SKM-1 (cell line): ENCODE results near the gene KRTAP12-2.
"Not testable (repeated sequence)": the region's sequence is repeated elsewhere in the genome, so short reads cannot be mapped to it uniquely, and the experiment has no call there.

Source experiments
- DNase-seq: peaks from one replicate; lab custom pipeline; 2025; ENCODE audit not compliant: unreplicated experiment; lab: John Stamatoyannopoulos, UW

The KRTAP12-2 gene

GRCh38 chr21:44686000-44686781, 19.5 kb upstream of the KRTAP12-2 start:
- DNase-seq = no peak

- DNase-seq = not testable (repeated sequence)
Measured at GRCh38 chr21:44685050-44685449, 18.3 kb upstream of the KRTAP12-2 start.

GRCh38 chr21:44684483-44684882, 17.8 kb upstream of the KRTAP12-2 start:
- DNase-seq = no peak

- DNase-seq = no peak
Measured at GRCh38 chr21:44684077-44684476, 17.4 kb upstream of the KRTAP12-2 start.

GRCh38 chr21:44682580-44683151, 15.9 kb upstream of the KRTAP12-2 start:
- DNase-seq = no peak

- DNase-seq = no peak
Measured at GRCh38 chr21:44681861-44682579, 15.3 kb upstream of the KRTAP12-2 start, which contains the start of gene KRTAP12-1. KRTAP12-1 (minus strand) TSS chr21:44682163; CDS start chr21:44682123, 40 bp downstream.

GRCh38 chr21:44681152-44681551, 14.4 kb upstream of the KRTAP12-2 start:
- no peak for DNase-seq

- no peak for DNase-seq
Measured at GRCh38 chr21:44677881-44678280, 11.2 kb upstream of the KRTAP12-2 start.

GRCh38 chr21:44671911-44672310, 5.2 kb upstream of the KRTAP12-2 start:
- no peak for DNase-seq

- DNase-seq = no peak
Measured at GRCh38 chr21:44670642-44671432, 4.1 kb upstream of the KRTAP12-2 start.

GRCh38 chr21:44667612-44668011, 885 bp upstream of the KRTAP12-2 start:
- no peak for DNase-seq

- no peak for DNase-seq
Measured at GRCh38 chr21:44664691-44665090, 2.0 kb downstream of the KRTAP12-2 start.

- not testable (repeated sequence) for DNase-seq
Measured at GRCh38 chr21:44661567-44661966, 5.2 kb downstream of the KRTAP12-2 start.

- DNase-seq = no peak
Measured at GRCh38 chr21:44658913-44659595, 7.7 kb downstream of the KRTAP12-2 start.

GRCh38 chr21:44658541-44658910, 8.2 kb downstream of the KRTAP12-2 start:
- no peak for DNase-seq

- DNase-seq = no peak
Measured at GRCh38 chr21:44657635-44658540, 8.8 kb downstream of the KRTAP12-2 start, which contains the start of gene KRTAP12-3. KRTAP12-3 (plus strand) TSS chr21:44657932; CDS start chr21:44657980, 48 bp downstream.

GRCh38 chr21:44656868-44657267, 9.9 kb downstream of the KRTAP12-2 start:
- DNase-seq = no peak

GRCh38 chr21:44654576-44655175, 12.1 kb downstream of the KRTAP12-2 start, which contains the start of gene KRTAP12-4:
KRTAP12-4 (minus strand) TSS chr21:44654659; CDS start chr21:44654614, 45 bp downstream.
- no peak for DNase-seq
